ENCODE results near the gene USP46.
A peak's percentile ranks its signal among the peaks of the same experiment; 100 is the strongest.

USP46 gene

GRCh38 chr4:52618795-52619590 is 40.1 kb downstream of the USP46 start:
- no peak for DNase-seq (ENCODE audit: low read depth)

- DNase-seq (ENCODE audit: low read depth): no peak
Measured at GRCh38 chr4:52617336-52618020, 41.6 kb downstream of the USP46 start.

GRCh38 chr4:52614241-52614640 is 44.9 kb downstream of the USP46 start:
- DNase-seq (ENCODE audit: low read depth): no peak

GRCh38 chr4:52612341-52612740 is 46.8 kb downstream of the USP46 start:
- DNase-seq (ENCODE audit: low read depth): peak; percentile 47

GRCh38 chr4:52611030-52611555 is 48.0 kb downstream of the USP46 start:
- DNase-seq (ENCODE audit: low read depth): no peak

- no peak for DNase-seq (ENCODE audit: low read depth)
Measured at GRCh38 chr4:52606726-52607125, 52.4 kb downstream of the USP46 start.

GRCh38 chr4:52606040-52606439 is 53.1 kb downstream of the USP46 start:
- no peak for DNase-seq (ENCODE audit: low read depth)

GRCh38 chr4:52604215-52604614 is 54.9 kb downstream of the USP46 start:
- DNase-seq (ENCODE audit: low read depth): peak; percentile 10

GRCh38 chr4:52600275-52600674 is 58.8 kb downstream of the USP46 start:
- DNase-seq (ENCODE audit: low read depth): no peak

- peak; percentile 52 for DNase-seq (ENCODE audit: low read depth)
Measured at GRCh38 chr4:52595001-52595400, 64.1 kb downstream of the USP46 start.

- DNase-seq (ENCODE audit: low read depth): peak; percentile 47
Measured at GRCh38 chr4:52592287-52592686, 66.8 kb downstream of the USP46 start.

GRCh38 chr4:52588771-52589591 is 70.1 kb downstream of the USP46 start:
- peak; percentile 99 for DNase-seq (ENCODE audit: low read depth)

GRCh38 chr4:52588097-52588496 is 71.0 kb downstream of the USP46 start:
- DNase-seq (ENCODE audit: low read depth): peak; percentile 41

GRCh38 chr4:52586069-52586468 is 73.0 kb downstream of the USP46 start:
- no peak for DNase-seq (ENCODE audit: low read depth)

GRCh38 chr4:52585379-52585778 is 73.7 kb downstream of the USP46 start:
- peak; percentile 47 for DNase-seq (ENCODE audit: low read depth)

GRCh38 chr4:52579602-52580272 is 79.4 kb downstream of the USP46 start:
- no peak for DNase-seq (ENCODE audit: low read depth)

GRCh38 chr4:52578951-52579350 is 80.2 kb downstream of the USP46 start:
- DNase-seq (ENCODE audit: low read depth): no peak

GRCh38 chr4:52577624-52577962 is 81.5 kb downstream of the USP46 start:
- DNase-seq (ENCODE audit: low read depth): no peak

- DNase-seq (ENCODE audit: low read depth): peak; percentile 80
Measured at GRCh38 chr4:52576961-52577623, 82.0 kb downstream of the USP46 start.

GRCh38 chr4:52576326-52576725 is 82.8 kb downstream of the USP46 start:
- DNase-seq (ENCODE audit: low read depth): no peak

- DNase-seq (ENCODE audit: low read depth): no peak
Measured at GRCh38 chr4:52575406-52575805, 83.7 kb downstream of the USP46 start.
